HT1080 (cell line): Measurements from ENCODE around the gene TAS2R41. TPM values are rescaled to one million over a fixed set of nuclear protein-coding genes. Genes with fewer than 3 reads are reported as not detected.
A peak's percentile ranks its signal among the peaks of the same experiment; 100 is the strongest.
"Not testable (repeated sequence)": the region's sequence is repeated elsewhere in the genome, so short reads cannot be mapped to it uniquely, and the experiment has no call there.

Source experiments
- DNase-seq: peaks from one replicate; pipeline ENCODE4 v3.0.0-alpha.2; 2015; ENCODE audit warnings: low read depth
- total RNA-seq: library from RNA; depleted of rRNA; stranded (reverse); fragments of >200 nt; shearing (Covaris generic); gene quantifications from 2 replicates; pipeline ENCODE4 v1.2.3, GENCODE V29; 2014; rRNA removed

Gene TAS2R41
- total RNA-seq, 1 experiment from 2014 or later = not detected

DNA sequence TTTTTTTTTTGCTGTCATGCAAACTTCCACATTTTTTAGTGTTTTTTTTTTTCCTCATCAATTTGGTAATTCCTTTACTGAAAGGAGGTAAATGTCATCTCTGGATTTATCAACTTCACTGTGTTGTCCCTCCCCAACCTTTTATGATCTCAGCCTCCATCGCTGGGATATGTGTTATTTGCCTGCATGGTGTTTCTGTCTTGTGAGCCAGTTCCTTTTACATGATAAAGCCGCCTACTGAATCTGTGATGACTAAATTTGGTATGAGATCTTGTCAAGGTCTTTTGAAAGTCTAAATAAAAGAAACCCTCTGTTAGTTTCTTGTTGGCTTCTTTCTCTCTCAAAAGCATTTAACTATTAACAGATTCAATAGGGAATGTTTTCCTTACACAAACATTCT, 39.3 kb downstream of the TAS2R41 start:
- DNase-seq = no peak

DNA sequence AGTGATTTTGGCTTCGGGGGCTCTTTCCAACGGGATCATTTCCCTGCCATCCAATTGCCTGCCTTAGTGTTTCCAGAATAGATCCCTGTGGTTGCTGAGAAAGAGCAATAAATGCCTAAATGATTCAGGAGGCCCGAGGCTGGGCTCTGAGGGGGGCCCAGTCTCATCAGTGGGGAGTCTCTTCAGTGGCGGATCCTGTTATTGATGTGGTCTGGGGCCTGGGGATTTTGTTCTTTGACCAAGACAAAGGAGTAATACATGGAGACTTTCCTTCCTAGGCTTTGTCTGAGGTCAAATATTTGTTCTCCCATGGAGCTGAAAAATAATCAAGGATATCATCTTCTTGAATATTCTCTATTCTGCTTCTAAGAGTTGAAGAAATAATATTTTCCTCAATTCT, 40.8 kb downstream of the TAS2R41 start:
- peak; percentile 64 for DNase-seq

GRCh38 chr7:143518941-143519340, 41.3 kb downstream of the TAS2R41 start:
- no peak for DNase-seq

- peak; percentile 69 for DNase-seq
These were observed 41.9 kb downstream of the TAS2R41 start for GRCh38 chr7:143519411-143520131.

GRCh38 chr7:143522309-143522916, 44.7 kb downstream of the TAS2R41 start:
- not testable (repeated sequence) for DNase-seq

Other genes starting within 250 kb of the TAS2R41 start
- gene GSTK1, start 214.4 kb upstream of the TAS2R41 start, total RNA-seq = 90.4 and 91.5 TPM in 2 replicates
- not detected in 2 replicates for gene TMEM139, start 192.9 kb upstream of the TAS2R41 start, total RNA-seq
- 7.0 and 12.6 TPM in 2 replicates for gene CASP2, start 189.5 kb upstream of the TAS2R41 start, total RNA-seq
- not detected in 2 replicates for gene CLCN1, start 161.8 kb upstream of the TAS2R41 start, total RNA-seq
- gene FAM131B, start 115.2 kb upstream of the TAS2R41 start, total RNA-seq = 4.7 and 7.0 TPM in 2 replicates
- 98.8 and 165 TPM in 2 replicates for gene ZYX, start 96.5 kb upstream of the TAS2R41 start, total RNA-seq
- gene EPHA1, start 69.0 kb upstream of the TAS2R41 start, total RNA-seq = 0.31 TPM in 1 of 2 replicates, not detected in the other
- not detected in 2 replicates for gene TAS2R60, start 34.4 kb upstream of the TAS2R41 start, total RNA-seq
- not detected in 2 replicates for gene CTAGE15, start 93.9 kb downstream of the TAS2R41 start, total RNA-seq
- 3.1 and 3.3 TPM in 2 replicates for gene TCAF2, start 143.1 kb downstream of the TAS2R41 start, total RNA-seq